Lung (tissue), 12 donors: Measurements from ENCODE around the gene USP3. TPM values are rescaled to one million over a fixed set of nuclear protein-coding genes. Genes with fewer than 3 reads are reported as not detected.

Experiments used
- ATAC-seq: fragments of 200-7000 bp; cut with Tn5 transposase; one replicate; pipeline ENCODE4 v1.9.1; 2020; ENCODE audit warnings: moderate number of reproducible peaks; ENCODE audit not compliant: insufficient read depth, low FRiP score
- DNase-seq, 3 donors: peaks; one replicate each; pipeline ENCODE4 v3.0.0-alpha.2; 2013 to 2017
- H3K27ac ChIP-seq, 2 donors: one replicate each; pipeline ENCODE4 v1.5.1; 2013; ENCODE audit warnings: mild to moderate bottlenecking in 2 of 2, moderate library complexity in 2 of 2, control low read depth in 1 of 2, inconsistent platforms in 1 of 2, low read depth in 1 of 2, low read length in 1 of 2
- H3K27me3 ChIP-seq, 3 donors: one replicate each; pipeline ENCODE4 v1.5.1; 2013; ENCODE audit warnings: low read length in 2 of 3; ENCODE audit not compliant: control insufficient read depth in 3 of 3, insufficient read depth in 3 of 3
- H3K36me3 ChIP-seq, 4 donors: one replicate each; pipeline ENCODE4 v1.5.1; 2013; ENCODE audit warnings: low read length in 4 of 4, mild to moderate bottlenecking in 1 of 4, moderate library complexity in 1 of 4; ENCODE audit not compliant: control insufficient read depth in 4 of 4, insufficient read depth in 4 of 4
- H3K4me1 ChIP-seq, 5 donors: one replicate each; pipeline ENCODE4 v1.5.1; 2013; ENCODE audit warnings: low read length in 5 of 5, mild to moderate bottlenecking in 2 of 5, moderate library complexity in 1 of 5; ENCODE audit not compliant: control insufficient read depth in 5 of 5, insufficient read depth in 5 of 5
- H3K4me3 ChIP-seq: one replicate; pipeline ENCODE4 v1.5.1; 2013; ENCODE audit warnings: mild to moderate bottlenecking, control low read depth, moderate library complexity
- H3K9ac ChIP-seq, 2 donors: one replicate each; pipeline ENCODE4 v1.5.1; 2013; ENCODE audit warnings: low read length in 2 of 2, control low read depth in 1 of 2; ENCODE audit not compliant: insufficient read depth in 1 of 2
- H3K9me3 ChIP-seq, 4 donors: one replicate each; pipeline ENCODE4 v1.5.1; 2013; ENCODE audit warnings: low read length in 3 of 4, mild to moderate bottlenecking in 1 of 4, moderate library complexity in 1 of 4; ENCODE audit not compliant: control insufficient read depth in 4 of 4, insufficient read depth in 3 of 4
- WGBS, 2 donors: extraction: QIAGEN DNeasy Blood & Tissue Kit; methylation state at CpG; one replicate each; pipeline ENCODE4 v1.1.7; 2013; 5-methylcytosine and 5-hydroxymethylcytosine counted together
- polyA plus RNA-seq, 2 donors: library from polyadenylated mRNA; stranded (reverse); fragments of 200-250 nt; gene quantifications; one replicate each; pipeline ENCODE4 v1.2.1, GENCODE V29; 2013
- total RNA-seq, 2 donors: library from RNA; depleted of rRNA in 1 of 2; stranded (reverse); fragments of >200 nt in 1 of 2; gene quantifications; one replicate each; pipeline ENCODE4 v1.2.1, GENCODE V29; 2014 to 2021
- TF ChIP-seq, protein P1 (sequence below): IDR thresholded peaks from 2 replicates; pipeline ENCODE4 v1.5.1; 2012; ENCODE audit warnings: mild to moderate bottlenecking; ENCODE audit errors: control extremely low read depth, extremely low read depth
- donor health status: control.
- donor health status: control.
- donor health status: Bipolar disorder and iron deficiency.
- donor health status: healthy.
- donor health status: DM: yes; HTN: yes; CAD: no.

Gene USP3
- total and polyA plus RNA-seq, 4 donors, result 29.1 to 95.5 (median 49.9) TPM

DNA sequence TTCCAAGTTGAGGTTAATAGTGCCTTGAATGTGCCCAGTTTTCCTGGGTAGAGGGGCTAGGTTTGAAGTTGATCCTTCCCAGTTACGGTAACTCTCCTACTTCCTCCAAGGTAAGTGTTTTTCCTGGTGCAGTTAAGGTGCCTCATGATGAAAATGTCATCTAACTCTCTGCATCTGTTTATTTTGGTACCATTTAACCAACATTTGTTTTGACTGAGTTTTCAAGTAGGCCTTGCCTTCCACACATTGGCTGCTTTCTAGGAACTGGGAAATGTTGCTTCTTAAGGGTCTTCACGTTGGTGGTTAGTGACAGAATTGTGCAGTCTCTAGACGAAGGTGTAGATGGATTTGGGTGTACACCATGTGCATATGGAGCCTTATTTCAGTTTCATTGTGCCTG lies 31.3 kb downstream of the USP3 start:
- H3K9me3 ChIP-seq, result no peaks in the 10 kb centered on the region
- WGBS, 2 donors, result 80 to 84% methylated on average over 3 of the region's 3 CpGs
- peaks cover 0 to 6% (median 5%) of the 10 kb centered on the region in 4 donors for H3K36me3 ChIP-seq
- DNase-seq, result no peak
- TF ChIP-seq, protein P1, sequence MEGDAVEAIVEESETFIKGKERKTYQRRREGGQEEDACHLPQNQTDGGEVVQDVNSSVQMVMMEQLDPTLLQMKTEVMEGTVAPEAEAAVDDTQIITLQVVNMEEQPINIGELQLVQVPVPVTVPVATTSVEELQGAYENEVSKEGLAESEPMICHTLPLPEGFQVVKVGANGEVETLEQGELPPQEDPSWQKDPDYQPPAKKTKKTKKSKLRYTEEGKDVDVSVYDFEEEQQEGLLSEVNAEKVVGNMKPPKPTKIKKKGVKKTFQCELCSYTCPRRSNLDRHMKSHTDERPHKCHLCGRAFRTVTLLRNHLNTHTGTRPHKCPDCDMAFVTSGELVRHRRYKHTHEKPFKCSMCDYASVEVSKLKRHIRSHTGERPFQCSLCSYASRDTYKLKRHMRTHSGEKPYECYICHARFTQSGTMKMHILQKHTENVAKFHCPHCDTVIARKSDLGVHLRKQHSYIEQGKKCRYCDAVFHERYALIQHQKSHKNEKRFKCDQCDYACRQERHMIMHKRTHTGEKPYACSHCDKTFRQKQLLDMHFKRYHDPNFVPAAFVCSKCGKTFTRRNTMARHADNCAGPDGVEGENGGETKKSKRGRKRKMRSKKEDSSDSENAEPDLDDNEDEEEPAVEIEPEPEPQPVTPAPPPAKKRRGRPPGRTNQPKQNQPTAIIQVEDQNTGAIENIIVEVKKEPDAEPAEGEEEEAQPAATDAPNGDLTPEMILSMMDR, result no peak
- no peak overlapping the region for H3K27ac ChIP-seq
- H3K4me3 ChIP-seq, result no peak overlapping the region
- ATAC-seq, result no peak
- H3K4me1 ChIP-seq, result peaks cover 0 to 5% (median 0%) of the 10 kb centered on the region in 5 donors
- H3K9ac ChIP-seq, result no peak overlapping the region
- H3K27me3 ChIP-seq, result no peaks in the 10 kb centered on the region

DNA sequence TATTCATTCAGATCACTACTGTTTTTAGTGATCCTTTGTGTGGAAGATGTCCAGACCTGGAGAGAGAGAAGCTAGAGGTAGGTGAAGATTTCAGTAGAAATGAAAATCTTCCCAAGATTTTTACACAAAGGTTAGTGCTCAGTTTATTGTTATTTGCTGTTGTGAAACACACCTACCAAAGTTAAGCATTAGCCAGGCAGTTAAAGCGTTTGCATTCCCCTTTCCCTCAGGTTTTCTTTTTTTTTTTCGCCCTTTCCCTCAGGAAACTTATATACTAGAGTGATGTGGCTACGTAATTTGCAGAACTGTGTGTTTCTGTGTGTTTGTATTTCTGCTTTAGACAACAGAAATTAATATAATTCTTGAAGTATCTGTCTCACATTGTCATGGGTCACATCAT lies 34.5 kb downstream of the USP3 start:
- no peaks in the 10 kb centered on the region for H3K9me3 ChIP-seq
- TF ChIP-seq, protein P1, result no peak
- no peak overlapping the region for H3K4me3 ChIP-seq
- H3K9ac ChIP-seq, result no peak overlapping the region
- DNase-seq (no peak), ATAC-seq (no peak)
- peaks cover 0 to 5% (median 0%) of the 10 kb centered on the region in 5 donors for H3K4me1 ChIP-seq
- peaks cover 0 to 6% (median 5%) of the 10 kb centered on the region in 4 donors for H3K36me3 ChIP-seq
- 85 to 86% methylated on average over 3 of the region's 3 CpGs for WGBS, 2 donors
- H3K27me3 ChIP-seq, result no peaks in the 10 kb centered on the region
- H3K27ac ChIP-seq, result no peak overlapping the region

DNA sequence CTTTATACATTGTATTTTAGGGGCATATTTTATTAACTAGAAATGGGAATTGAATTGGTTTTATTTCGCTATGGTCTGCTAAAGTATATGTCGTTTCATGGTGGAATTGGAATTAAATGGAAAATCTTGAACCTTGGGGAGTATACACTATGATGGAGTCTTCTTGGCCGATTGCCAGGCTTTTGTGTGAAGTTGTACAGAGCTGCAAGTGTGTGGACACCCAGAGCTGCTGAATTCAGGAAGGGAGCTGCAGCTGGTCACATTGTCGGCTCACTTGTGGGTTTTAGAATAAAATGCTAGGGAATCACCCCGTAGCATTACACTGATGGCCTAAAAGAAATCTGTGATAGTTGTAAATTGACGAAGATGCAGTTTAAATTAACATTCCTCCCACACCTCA lies 35.1 kb downstream of the USP3 start:
- Histone ChIP-seq H3K9ac (no peak overlapping the region), H3K9me3 (no peaks in the 10 kb centered on the region), H3K4me1 (peaks cover 0 to 5% (median 0%) of the 10 kb centered on the region in 5 donors), H3K4me3 (no peak overlapping the region), H3K27ac (no peak overlapping the region), H3K27me3 (no peaks in the 10 kb centered on the region), H3K36me3 (peaks cover 0 to 6% (median 5%) of the 10 kb centered on the region in 4 donors)
- TF ChIP-seq, protein P1, result no peak
- ATAC-seq (no peak), DNase-seq (peak in 2 of 3 donors; percentile 25 to 52)
- whole genome bisulfite sequencing, 2 donors, result 42 to 53% methylated on average over 6 of the region's 6 CpGs

DNA sequence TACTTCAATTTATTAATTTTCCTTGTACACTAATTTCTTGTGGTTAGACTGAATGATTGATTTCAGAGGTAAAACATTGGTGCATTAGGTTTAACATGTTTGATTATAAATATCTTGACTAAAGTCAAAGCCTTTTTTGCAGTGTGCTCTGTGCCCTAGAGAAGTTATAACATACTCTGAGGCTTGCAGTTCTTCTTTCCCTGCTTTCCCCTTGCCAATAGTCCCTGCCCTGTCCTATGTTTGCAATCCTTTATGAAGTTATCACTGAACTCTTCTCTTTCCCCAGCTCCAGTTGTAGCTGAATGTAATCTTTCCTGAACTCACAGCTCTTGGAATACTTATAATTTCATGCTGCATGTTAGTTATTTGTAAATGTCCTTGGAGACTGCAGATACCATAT lies 35.6 kb downstream of the USP3 start:
- H3K4me1 ChIP-seq, result peaks cover 0 to 5% (median 0%) of the 10 kb centered on the region in 5 donors
- H3K9ac ChIP-seq, result no peak overlapping the region
- DNase-seq (no peak), ATAC-seq (no peak)
- H3K27ac ChIP-seq, result no peak overlapping the region
- peaks cover 0 to 6% (median 5%) of the 10 kb centered on the region in 4 donors for H3K36me3 ChIP-seq
- no peaks in the 10 kb centered on the region for H3K27me3 ChIP-seq
- TF ChIP-seq, protein P1, result no peak
- H3K4me3 ChIP-seq, result no peak overlapping the region
- H3K9me3 ChIP-seq, result no peaks in the 10 kb centered on the region
